Neural cell (in vitro differentiated cells): ENCODE data around the gene GGN. TPM values are rescaled to one million over a fixed set of nuclear protein-coding genes. Genes with fewer than 3 reads are reported as not detected.

ENCODE experiments used
- H2AFZ ChIP-seq: fragments of 200-600, 300-800 bp; sonication (generic), shearing (Covaris generic); 2 replicates; pipeline ENCODE4 v1.6.0; 2014; ENCODE audit warnings: low read depth, mild to moderate bottlenecking, antibody characterized with exemption, low read length, moderate library complexity
- H3F3A ChIP-seq: fragments of 200-600 bp; shearing (Covaris generic); 2 replicates; pipeline ENCODE4 v1.6.1; 2016; ENCODE audit warnings: mild to moderate bottlenecking, moderate library complexity, mixed read lengths, antibody characterized with exemption, low read length; ENCODE audit not compliant: insufficient read depth, poor library complexity, severe bottlenecking
- H3K27ac ChIP-seq: fragments of 200-600, 300-800 bp; sonication (generic), shearing (Covaris generic); 2 replicates; pipeline ENCODE4 v1.5.1; 2014; ENCODE audit warnings: mild to moderate bottlenecking, low read length, moderate library complexity
- H3K27me3 ChIP-seq: fragments of 300-800, 200-600 bp; sonication (generic), shearing (Covaris generic); 2 replicates; pipeline ENCODE4 v1.6.0; 2014; ENCODE audit warnings: mild to moderate bottlenecking, low read depth, low read length, moderate library complexity; ENCODE audit not compliant: insufficient read depth
- H3K36me3 ChIP-seq: fragments of 300-800, 200-600 bp; sonication (generic), shearing (Covaris generic); 2 replicates; pipeline ENCODE4 v1.5.1; 2014; ENCODE audit warnings: mild to moderate bottlenecking, antibody characterized with exemption, low read length, moderate library complexity; ENCODE audit not compliant: insufficient read depth
- H3K4me2 ChIP-seq: fragments of 300-800, 200-600 bp; sonication (generic), shearing (Covaris generic); 2 replicates; pipeline ENCODE4 v1.6.0; 2014; ENCODE audit warnings: mild to moderate bottlenecking, low read length
- H3K4me3 ChIP-seq: fragments of 300-800, 200-600 bp; sonication (generic), shearing (Covaris generic); 2 replicates; pipeline ENCODE4 v1.5.1; 2014; ENCODE audit warnings: mild to moderate bottlenecking, low read length, moderate library complexity
- H3K79me2 ChIP-seq: fragments of 200-600 bp; shearing (Covaris generic); replicated peaks from 2 replicates; pipeline ENCODE4 v1.6.0; 2014; ENCODE audit warnings: mild to moderate bottlenecking, low read length, moderate library complexity; ENCODE audit not compliant: insufficient read depth
- H3K9ac ChIP-seq: fragments of 300-800, 200-600 bp; sonication (generic), shearing (Covaris generic); 2 replicates; pipeline ENCODE4 v1.6.1; 2016; ENCODE audit warnings: mild to moderate bottlenecking, low read length, mixed read lengths
- H3K9me2 ChIP-seq: fragments of 200-600 bp; shearing (Covaris generic); 2 replicates; pipeline ENCODE4 v1.6.1; 2016; ENCODE audit warnings: mild to moderate bottlenecking, low read length, mixed read lengths; ENCODE audit not compliant: insufficient read depth
- H3K9me3 ChIP-seq: fragments of 200-600, 300-800 bp; sonication (generic), shearing (Covaris generic); 2 replicates; pipeline ENCODE4 v1.6.1; 2016; ENCODE audit warnings: mild to moderate bottlenecking, mixed run types, low read length, moderate library complexity, mixed read lengths
- H4K20me1 ChIP-seq: fragments of 200-600 bp; shearing (Covaris generic); 2 replicates; pipeline ENCODE4 v1.6.1; 2016; ENCODE audit warnings: mild to moderate bottlenecking, mixed run types; ENCODE audit not compliant: insufficient read depth
- EP300 ChIP-seq: fragments of 450-650 bp; conservative IDR thresholded peaks from 2 replicates; pipeline ENCODE4 v1.6.1; 2014; ENCODE audit warnings: antibody characterized with exemption, mild to moderate bottlenecking, moderate library complexity; ENCODE audit not compliant: poor library complexity, severe bottlenecking
- EZH2 ChIP-seq: fragments of 200-600, 300-800 bp; shearing (Covaris generic), sonication (generic); IDR thresholded peaks from 2 replicates; pipeline ENCODE4 v1.6.1; 2014; ENCODE audit warnings: antibody characterized with exemption, low read length, borderline replicate concordance, mild to moderate bottlenecking; ENCODE audit not compliant: insufficient read depth, poor library complexity, severe bottlenecking
- MXI1 ChIP-seq: fragments of 450-650 bp; conservative IDR thresholded peaks from 2 replicates; pipeline ENCODE4 v1.6.1; 2014; ENCODE audit warnings: antibody characterized with exemption, mild to moderate bottlenecking; ENCODE audit not compliant: poor library complexity, severe bottlenecking
- POLR2AphosphoS5 ChIP-seq: IDR thresholded peaks from 2 replicates; pipeline ENCODE4 v1.6.1; 2012
- RAD21 ChIP-seq: fragments of 450-650 bp; conservative IDR thresholded peaks from 2 replicates; pipeline ENCODE4 v1.6.1; 2014; ENCODE audit warnings: antibody characterized with exemption, mild to moderate bottlenecking, moderate library complexity
- REST ChIP-seq: IDR thresholded peaks from 2 replicates; pipeline ENCODE4 v1.6.1; 2012; ENCODE audit warnings: borderline replicate concordance
- SMC3 ChIP-seq: fragments of 450-650 bp; conservative IDR thresholded peaks from 2 replicates; pipeline ENCODE4 v1.6.1; 2014; ENCODE audit warnings: antibody characterized with exemption, mild to moderate bottlenecking, moderate library complexity; ENCODE audit not compliant: poor library complexity
- TAF1 ChIP-seq: IDR thresholded peaks from 2 replicates; pipeline ENCODE4 v1.6.1; 2012; ENCODE audit warnings: low read depth
- polyA plus RNA-seq: library from polyadenylated mRNA; depleted of rRNA; stranded (reverse); fragments of >200 nt; gene quantifications from 2 replicates; pipeline ENCODE4 v1.2.3, GENCODE V29; 2014
- TF ChIP-seq, protein P1 (sequence below): fragments of 450-650 bp; IDR thresholded peaks from 2 replicates; pipeline ENCODE4 v1.5.1; 2014; ENCODE audit warnings: antibody characterized with exemption, mild to moderate bottlenecking, moderate library complexity; ENCODE audit not compliant: poor library complexity, severe bottlenecking

The GGN gene
- polyA plus RNA-seq, 1 donor from 2014 or later: 0.21 TPM

GRCh38 chr19:38352611-38353010, 35.2 kb downstream of the GGN start:
- H3K9ac ChIP-seq: no peak overlapping the region
- no peak overlapping the region for H2AFZ ChIP-seq
- no peak overlapping the region for H3K4me2 ChIP-seq
- H3K9me3 ChIP-seq: no peaks in the 10 kb centered on the region
- H4K20me1 ChIP-seq: no peaks in the 10 kb centered on the region
- no peaks in the 10 kb centered on the region for H3K9me2 ChIP-seq
- TF ChIP-seq RAD21: no peak
- TF ChIP-seq, protein P1, sequence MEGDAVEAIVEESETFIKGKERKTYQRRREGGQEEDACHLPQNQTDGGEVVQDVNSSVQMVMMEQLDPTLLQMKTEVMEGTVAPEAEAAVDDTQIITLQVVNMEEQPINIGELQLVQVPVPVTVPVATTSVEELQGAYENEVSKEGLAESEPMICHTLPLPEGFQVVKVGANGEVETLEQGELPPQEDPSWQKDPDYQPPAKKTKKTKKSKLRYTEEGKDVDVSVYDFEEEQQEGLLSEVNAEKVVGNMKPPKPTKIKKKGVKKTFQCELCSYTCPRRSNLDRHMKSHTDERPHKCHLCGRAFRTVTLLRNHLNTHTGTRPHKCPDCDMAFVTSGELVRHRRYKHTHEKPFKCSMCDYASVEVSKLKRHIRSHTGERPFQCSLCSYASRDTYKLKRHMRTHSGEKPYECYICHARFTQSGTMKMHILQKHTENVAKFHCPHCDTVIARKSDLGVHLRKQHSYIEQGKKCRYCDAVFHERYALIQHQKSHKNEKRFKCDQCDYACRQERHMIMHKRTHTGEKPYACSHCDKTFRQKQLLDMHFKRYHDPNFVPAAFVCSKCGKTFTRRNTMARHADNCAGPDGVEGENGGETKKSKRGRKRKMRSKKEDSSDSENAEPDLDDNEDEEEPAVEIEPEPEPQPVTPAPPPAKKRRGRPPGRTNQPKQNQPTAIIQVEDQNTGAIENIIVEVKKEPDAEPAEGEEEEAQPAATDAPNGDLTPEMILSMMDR: no peak
- TF ChIP-seq TAF1: no peak
- H3F3A ChIP-seq: no peaks in the 10 kb centered on the region
- H3K4me3 ChIP-seq: no peak overlapping the region
- no peaks in the 10 kb centered on the region for H3K79me2 ChIP-seq
- H3K27ac ChIP-seq: no peak overlapping the region
- H3K36me3 ChIP-seq: no peaks in the 10 kb centered on the region
- H3K27me3 ChIP-seq: no peaks in the 10 kb centered on the region

GRCh38 chr19:38351865-38352395, 35.9 kb downstream of the GGN start:
- no peaks in the 10 kb centered on the region for H4K20me1 ChIP-seq
- H3K9ac ChIP-seq: no peak overlapping the region
- TF ChIP-seq SMC3: no peak
- no peak overlapping the region for H3K4me3 ChIP-seq
- H3K36me3 ChIP-seq: no peaks in the 10 kb centered on the region
- H3K79me2 ChIP-seq: no peaks in the 10 kb centered on the region
- no peaks in the 10 kb centered on the region for H3K27me3 ChIP-seq
- no peak overlapping the region for H3K27ac ChIP-seq
- H3K9me2 ChIP-seq: no peaks in the 10 kb centered on the region
- no peak overlapping the region for H3K4me2 ChIP-seq
- no peak overlapping the region for H2AFZ ChIP-seq
- H3F3A ChIP-seq: no peaks in the 10 kb centered on the region
- H3K9me3 ChIP-seq: no peaks in the 10 kb centered on the region

DNA sequence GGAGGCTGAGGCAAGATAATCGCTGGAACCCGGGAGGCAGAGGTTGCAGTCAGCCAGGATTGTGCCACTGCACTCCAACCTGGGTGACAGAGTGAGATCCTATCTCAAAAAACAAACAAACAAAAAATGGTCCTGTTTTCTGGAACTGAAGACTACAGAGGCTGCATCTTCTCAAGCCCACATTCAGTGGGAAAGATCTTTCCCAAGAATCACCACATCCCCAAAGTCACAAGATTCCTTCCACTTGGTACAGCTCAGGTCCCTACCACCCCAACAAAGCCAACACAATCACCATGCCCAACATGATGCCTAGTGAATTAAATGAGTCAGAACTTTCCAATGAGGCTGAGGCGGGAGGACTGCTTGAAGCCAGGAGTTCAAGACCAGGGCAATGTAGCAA, 37.0 kb downstream of the GGN start:
- no peak overlapping the region for H3K9ac ChIP-seq
- H3K27ac ChIP-seq: no peak overlapping the region
- no peak overlapping the region for H3K4me2 ChIP-seq
- H3K4me3 ChIP-seq: no peak overlapping the region
- no peaks in the 10 kb centered on the region for H3K36me3 ChIP-seq
- H3K79me2 ChIP-seq: no peaks in the 10 kb centered on the region
- no peaks in the 10 kb centered on the region for H3F3A ChIP-seq
- H3K9me3 ChIP-seq: no peaks in the 10 kb centered on the region
- no peaks in the 10 kb centered on the region for H4K20me1 ChIP-seq
- no peaks in the 10 kb centered on the region for H3K27me3 ChIP-seq
- no peaks in the 10 kb centered on the region for H3K9me2 ChIP-seq
- TF ChIP-seq EZH2: no peak
- TF ChIP-seq, protein P1: no peak
- no peak for TF ChIP-seq REST
- no peak for TF ChIP-seq EP300
- TF ChIP-seq MXI1: no peak
- TF ChIP-seq SMC3: no peak
- TF ChIP-seq POLR2AphosphoS5: no peak
- TF ChIP-seq TAF1: no peak
- no peak for TF ChIP-seq RAD21
- no peak overlapping the region for H2AFZ ChIP-seq
